Gastrocnemius medialis (tissue), 4 donors: ENCODE results near the gene HIVEP1.

ENCODE experiments used
- CTCF ChIP-seq, 5 experiments: fragments of 450-650 bp in 3 of 5; fragments of 200-600 bp in 2 of 5; sonication (generic) in 2 of 5; IDR thresholded peaks in 4 of 5; conservative IDR thresholded peaks in 1 of 5; 1 replicate in 4 of 5; 2 replicates in 1 of 5; pipeline ENCODE4 v1.5.1; 2016 to 2019; ENCODE audit warnings: antibody characterized with exemption in 5 of 5, mild to moderate bottlenecking in 3 of 5, moderate library complexity in 3 of 5
- POLR2A ChIP-seq, 2 donors: fragments of 450-650 bp; IDR thresholded peaks; one replicate each; pipeline ENCODE4 v1.6.1; 2017; ENCODE audit warnings: antibody characterized with exemption in 2 of 2, mild to moderate bottlenecking in 2 of 2, moderate library complexity in 2 of 2

- no peak for TF ChIP-seq CTCF (IDR thresholded peaks at IDR 0.05 in 4 of 5, conservative IDR thresholded peaks at IDR 0.05 in 1 of 5)
- TF ChIP-seq POLR2A (IDR thresholded peaks at IDR 0.05), result no peak
Observed at GRCh38 chr6:12047792-12048432, 35.8 kb downstream of the HIVEP1 start.
